Measurements from ENCODE around the gene CAPN15.

CAPN15 gene

GRCh38 chr16:546909-547770, 19.6 kb downstream of the CAPN15 start:
- DNase-seq (ENCODE audit: low spot score) = no peak

DNA sequence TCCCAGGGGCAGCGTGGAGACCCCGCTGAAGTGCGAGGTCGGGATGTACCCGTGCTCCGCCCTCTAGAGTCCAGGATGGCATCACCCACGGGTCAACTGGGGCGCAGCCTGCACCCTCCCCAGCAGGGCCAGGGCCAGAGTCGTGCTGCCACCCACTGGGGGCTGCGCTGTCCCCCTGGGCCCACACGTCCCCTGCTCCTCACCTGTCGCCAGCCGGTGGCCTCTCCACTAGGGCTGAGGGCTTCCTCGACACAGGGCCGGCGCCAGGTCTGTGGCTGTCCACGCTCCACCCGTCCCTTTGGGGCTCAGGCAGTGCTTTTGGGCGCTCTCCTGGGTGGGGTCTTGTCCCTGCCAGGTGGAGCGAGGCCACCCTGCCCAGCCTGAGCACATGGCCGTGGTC, 21.1 kb downstream of the CAPN15 start:
- no peak for DNase-seq (ENCODE audit: low spot score)

DNA sequence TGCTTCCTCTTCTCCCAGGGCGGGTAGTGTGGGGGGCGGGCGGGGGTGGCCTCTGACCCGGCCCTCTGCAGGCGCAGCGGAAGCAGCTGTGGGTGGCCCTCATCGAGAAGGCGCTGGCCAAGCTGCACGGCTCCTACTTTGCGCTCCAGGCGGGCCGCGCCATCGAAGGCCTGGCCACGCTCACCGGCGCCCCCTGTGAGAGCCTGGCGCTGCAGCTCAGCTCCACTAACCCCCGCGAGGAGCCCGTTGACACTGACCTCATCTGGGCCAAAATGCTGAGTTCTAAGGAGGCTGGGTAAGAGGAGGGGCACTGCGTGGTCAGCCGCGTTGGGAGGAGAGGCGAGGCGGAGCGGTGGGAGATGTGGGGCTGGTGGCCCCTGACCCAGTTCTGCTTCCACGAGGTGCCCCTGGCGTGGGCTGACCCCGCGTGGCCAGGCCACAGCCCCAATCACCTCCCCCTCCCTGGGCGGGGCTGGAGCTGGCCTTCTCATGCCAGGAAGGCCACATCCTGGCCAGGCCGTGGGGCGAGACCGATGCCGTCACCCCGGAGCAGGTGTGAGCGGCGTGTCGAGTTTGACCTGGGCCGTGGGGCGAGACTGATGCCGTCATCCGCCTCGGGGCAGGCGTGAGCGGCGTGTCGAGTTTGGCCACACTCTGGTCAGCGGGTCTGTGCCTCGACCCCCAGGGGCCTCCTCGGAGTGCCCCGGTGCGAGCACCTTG, 22.2 kb downstream of the CAPN15 start:
- no peak for DNase-seq (ENCODE audit: low spot score)

GRCh38 chr16:551210-551609, 23.7 kb downstream of the CAPN15 start:
- no peak for DNase-seq (ENCODE audit: low spot score)

GRCh38 chr16:552171-552570, 24.7 kb downstream of the CAPN15 start:
- no peak for DNase-seq (ENCODE audit: low spot score)

GRCh38 chr16:553601-554296, 26.2 kb downstream of the CAPN15 start:
- DNase-seq (ENCODE audit: low spot score) = no peak

DNA sequence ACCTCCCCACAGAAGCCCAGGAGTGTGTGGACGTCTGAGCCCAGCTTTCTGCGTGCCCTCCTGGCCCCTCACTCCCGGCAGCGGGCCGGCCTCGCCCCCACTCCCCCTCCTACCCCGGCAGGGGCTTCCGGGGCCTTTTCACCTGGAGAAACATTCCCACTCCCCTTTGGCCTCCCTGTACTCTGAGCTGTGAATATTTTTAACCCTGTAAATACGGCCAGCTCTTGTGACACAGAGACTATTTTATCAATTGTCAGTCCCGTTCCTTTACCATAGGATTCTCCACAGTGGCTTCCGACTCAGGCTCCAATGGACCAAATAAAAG, 26.7 kb downstream of the CAPN15 start:
- DNase-seq (ENCODE audit: low spot score) = no peak

DNA sequence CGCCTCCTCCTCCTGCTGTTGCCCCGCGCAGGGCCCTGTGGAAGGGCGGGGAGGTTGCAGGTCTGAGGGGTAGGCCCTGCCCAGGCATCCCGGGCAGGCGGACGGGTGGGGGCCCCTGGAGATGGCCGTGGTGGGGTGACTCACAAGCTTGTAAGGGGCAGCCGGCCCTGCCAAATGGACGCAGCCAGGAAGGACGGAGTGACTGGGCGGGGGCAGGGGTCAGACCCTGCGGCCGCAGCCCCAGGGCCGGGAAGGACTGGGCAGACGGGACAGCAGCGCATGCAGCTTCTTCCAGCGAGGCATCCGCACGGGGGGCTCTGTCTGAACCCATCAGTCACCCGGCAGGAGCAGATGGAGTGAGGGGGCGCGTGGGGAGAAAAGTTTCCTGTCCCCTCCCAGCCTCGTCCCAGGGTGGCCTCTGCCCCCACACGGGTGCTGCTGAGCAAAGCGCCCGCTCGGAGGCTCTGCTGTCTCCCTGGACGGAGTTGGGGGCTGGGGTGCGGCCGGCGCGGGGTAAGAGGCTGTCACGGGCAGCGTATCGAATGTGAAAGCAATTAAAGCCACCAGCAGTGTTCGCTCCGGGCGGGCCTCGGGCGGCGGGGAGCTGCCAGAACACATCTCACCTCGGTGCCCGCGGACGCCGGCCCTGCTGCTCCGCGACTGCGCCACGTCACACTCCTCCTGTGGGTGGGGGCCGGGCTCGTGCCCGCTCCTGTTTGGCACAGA, 27.3 kb downstream of the CAPN15 start:
- DNase-seq (ENCODE audit: low spot score) = no peak

- DNase-seq (ENCODE audit: low spot score) = no peak
These were observed 28.3 kb downstream of the CAPN15 start for GRCh38 chr16:555528-556473.

GRCh38 chr16:556474-557173, 29.1 kb downstream of the CAPN15 start:
- DNase-seq (ENCODE audit: low spot score) = no peak

DNA sequence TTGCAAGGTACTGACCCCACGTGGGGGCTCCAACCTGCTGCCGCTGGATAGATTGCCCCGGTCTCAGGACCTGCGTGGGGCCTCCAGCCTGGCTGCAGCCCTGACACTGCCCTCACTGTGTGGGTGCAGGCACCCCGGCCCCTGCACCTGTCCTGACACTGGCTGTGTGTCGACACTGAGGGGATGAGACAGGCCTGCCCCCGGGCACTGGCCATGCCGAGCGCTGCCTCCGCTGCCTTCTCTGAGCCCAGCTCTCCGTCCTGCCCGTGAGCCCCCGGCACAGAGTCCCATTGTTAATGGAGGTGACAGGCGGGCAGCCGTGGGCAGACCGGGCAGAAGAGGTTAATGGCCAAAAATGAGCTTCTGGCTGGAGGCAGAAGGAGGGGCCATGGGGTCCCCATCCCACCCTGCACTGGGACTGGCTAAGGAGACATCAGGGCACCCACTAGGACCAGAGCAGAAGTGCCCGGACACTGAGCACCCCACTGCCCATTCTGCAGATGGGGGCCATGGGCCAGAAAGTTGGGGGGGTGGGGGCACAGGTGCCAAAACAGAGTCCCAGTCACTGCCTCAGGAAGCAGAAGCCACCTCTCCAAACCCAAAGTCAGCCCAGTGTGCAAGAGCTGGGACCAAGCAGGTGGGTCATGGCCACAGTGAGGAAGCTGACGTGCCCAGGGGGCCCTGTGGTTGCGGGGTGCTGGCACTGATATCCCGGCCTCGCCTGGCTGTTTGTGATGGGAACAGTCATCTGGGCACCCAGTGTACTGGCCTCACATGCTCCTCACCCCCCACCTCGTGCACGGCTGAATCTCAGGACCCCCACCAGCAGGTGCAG, 30.2 kb downstream of the CAPN15 start:
- DNase-seq (ENCODE audit: low spot score) = no peak

- no peak for DNase-seq (ENCODE audit: low spot score)
These were observed 30.9 kb downstream of the CAPN15 start for GRCh38 chr16:558298-559020.

DNA sequence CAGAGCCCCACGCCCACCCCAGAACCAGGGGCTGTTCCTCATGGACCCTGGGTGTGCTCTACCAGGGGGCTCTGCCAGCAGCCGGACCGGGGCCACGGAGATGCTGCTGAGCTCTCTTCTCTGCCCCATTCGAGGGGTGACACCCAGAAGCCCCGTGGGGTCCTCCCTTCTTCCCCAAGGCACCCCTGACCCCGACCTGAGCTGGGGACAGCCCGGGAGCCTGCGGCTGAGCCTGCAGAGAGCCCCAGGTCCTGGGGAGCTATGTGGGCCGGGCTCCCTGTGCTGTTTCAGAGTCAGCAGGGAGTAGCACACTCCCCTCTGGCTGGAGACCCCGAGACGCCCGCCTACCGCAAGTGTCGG, 31.5 kb downstream of the CAPN15 start:
- no peak for DNase-seq (ENCODE audit: low spot score)

GRCh38 chr16:559411-560203, 32.1 kb downstream of the CAPN15 start:
- no peak for DNase-seq (ENCODE audit: low spot score)

DNA sequence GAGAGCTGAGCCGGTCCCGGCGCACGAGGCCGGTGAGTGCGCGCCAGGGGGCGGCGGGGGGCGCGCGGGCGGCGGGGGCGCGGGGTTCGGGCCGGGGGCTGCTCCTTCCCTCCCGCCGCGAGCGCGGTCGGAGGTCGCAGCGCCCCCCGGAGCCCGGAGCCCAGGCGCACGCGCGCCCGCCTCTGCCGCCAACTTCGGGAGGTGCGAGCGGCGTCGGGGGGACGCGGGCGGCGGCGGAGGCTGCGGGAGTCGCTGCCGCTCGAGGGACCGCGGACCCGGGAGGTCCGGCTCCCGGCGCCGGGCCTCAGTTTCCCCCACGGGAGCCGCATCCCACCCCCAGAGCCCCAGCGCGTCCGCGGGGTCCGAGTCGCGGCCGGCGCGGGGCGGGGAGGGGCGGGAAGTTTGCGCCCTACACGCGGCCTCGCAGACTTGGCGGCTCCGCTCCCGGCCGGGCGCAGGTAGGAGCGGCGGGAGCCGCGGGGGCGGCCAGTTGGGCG, 32.7 kb downstream of the CAPN15 start, which contains the start of gene PRR35:
TSS of gene PRR35 (plus strand) at position 191 of the 497 bp plus-strand sequence. CDS start 2,901 bp downstream, outside the sequence.
- DNase-seq (ENCODE audit: low spot score) = no peak

GRCh38 chr16:560701-561412, 33.3 kb downstream of the CAPN15 start:
- no peak for DNase-seq (ENCODE audit: low spot score)

- no peak for DNase-seq (ENCODE audit: low spot score)
These were observed 33.9 kb downstream of the CAPN15 start for GRCh38 chr16:561413-561794.

Measured in putamen (tissue), 1 donor.